Stimulated activated CD8-positive, alpha-beta memory T cell treated with anti-CD3 and anti-CD28 coated beads, Interleukin-4, amount 100 ng/mL, for 48 hours (primary cell): ENCODE measurements around the gene CBLN1.

Experiments used
- DNase-seq: peaks from one replicate; pipeline ENCODE4 v3.0.0-alpha.2; 2020

Gene CBLN1

DNA sequence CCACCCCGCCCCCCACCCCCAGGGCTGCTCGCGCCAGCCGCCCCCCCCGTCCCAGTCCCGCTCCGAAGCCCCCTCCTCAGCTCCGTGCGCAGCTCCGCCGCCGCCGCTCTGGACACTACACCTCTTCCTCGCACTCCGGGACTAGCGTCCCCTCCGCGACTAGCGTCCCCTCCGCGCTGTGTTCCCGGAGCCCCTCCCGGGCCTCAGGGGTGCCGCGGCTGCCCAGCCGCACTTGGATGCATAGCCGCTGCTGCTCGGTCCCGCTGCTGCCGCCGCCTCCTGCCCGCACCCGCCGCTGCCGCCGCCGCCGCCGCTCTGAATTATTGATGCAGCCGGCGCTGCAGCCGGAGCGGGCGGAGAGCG is at the start of gene CBLN1:
Gene CBLN1, minus strand, starts transcription at position 359 of the 363 bp plus-strand sequence. CDS start 373 bp downstream, outside the sequence.
- no peak for DNase-seq

DNA sequence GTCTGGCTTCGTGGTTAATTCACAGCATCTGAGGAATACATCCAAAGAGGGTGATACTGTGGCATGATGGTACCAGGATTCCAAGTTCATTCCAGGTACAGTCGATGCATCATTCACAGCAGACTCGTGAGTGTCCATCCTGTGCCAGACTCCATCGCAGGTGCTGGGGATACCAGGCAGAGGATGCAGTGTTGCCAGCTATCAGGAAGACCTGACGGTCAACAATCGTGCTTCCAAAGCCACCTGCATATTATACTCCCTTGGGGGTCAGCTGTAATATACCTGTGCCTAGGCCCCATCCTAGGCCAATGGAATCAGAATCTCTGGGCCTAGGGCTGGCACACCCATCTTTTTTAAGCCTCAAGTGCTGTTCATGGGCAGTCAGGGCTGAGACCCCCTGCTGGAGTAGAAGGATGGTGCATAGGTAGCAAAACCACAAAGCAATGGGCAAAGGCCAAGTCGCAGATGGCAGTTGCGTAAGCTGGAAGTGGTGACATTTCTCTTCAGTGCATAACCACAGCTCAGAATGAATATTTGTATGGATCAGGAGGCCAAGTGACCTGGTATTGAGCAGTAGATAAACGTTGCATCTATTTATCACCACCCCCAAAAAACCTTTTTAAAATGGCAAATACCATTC is 49.0 kb upstream of the CBLN1 start:
- no peak for DNase-seq

DNA sequence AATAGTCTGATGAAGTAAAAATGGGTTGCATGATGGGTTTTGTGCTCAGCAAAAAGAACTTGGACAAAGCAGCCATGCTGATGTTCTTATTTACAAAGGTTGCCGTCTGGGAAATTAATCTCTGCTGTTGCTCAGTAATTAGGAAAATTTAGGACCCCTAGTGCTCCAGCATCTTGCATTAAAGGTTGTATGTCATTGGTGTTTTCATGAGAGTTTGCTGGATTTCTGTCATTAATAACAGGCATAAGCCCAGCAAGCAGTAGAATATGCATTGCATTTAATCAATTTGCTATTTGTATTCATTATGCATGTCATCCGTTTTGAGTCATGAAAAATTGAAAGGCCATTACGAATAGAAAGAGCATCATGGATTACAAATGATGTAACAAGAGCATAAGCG is 46.7 kb upstream of the CBLN1 start:
- DNase-seq = no peak

DNA sequence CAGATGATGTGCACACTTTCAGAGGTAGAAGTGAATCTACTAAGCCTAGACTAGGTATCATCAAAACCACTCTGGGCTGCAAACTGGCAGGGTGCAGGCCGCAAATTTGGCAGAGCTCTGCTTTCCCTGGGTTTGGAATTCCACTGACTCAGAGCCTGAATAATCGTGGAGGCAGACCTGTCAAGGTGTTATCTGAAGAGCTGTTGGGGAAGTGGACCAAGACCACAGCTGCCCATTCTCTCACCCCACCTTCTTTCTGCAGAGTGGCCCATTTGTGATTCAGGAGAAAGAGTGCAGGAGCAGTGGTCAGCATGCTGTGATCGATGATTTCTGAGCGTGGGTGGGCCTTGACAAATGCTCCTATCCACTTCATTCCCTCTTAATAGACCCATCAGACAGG is 45.8 kb upstream of the CBLN1 start:
- no peak for DNase-seq

DNA sequence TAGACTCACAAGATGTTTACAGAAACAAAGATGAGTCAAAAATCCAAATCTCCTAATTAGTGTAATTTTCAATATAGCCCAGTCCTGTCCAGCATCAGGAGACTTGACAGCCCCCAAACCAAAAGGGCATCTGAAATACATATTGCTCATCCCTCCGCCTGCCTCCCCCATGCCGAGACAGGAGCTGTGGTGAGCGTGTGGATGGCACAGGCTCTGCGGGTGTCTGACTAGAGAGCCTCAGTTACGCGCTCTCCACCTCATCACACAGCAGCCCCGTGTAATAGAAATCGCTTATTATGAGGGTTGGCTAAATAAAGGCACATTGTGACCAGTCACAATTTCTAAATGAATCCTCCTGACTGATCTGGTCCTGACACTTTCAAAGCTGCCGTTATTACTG is 43.1 kb upstream of the CBLN1 start:
- no peak for DNase-seq

DNA sequence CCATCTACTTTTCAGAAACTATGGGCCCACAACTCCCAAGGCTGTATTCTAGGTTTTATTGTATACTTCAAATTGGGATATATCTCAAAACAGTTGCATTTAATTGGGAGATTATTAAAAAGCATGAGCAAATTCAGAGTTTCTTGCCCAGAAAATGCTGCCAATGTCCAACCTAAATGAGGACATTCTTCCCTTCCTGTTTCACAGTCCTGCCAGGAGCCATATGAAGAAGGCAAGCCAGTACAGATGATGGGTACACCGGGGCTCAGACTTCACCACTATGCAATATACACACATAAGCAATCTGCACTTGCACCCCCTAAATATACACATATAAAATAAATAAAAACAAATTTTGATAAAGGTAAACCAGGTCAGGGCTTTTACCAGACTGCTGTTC is 34.0 kb upstream of the CBLN1 start:
- no peak for DNase-seq

DNA sequence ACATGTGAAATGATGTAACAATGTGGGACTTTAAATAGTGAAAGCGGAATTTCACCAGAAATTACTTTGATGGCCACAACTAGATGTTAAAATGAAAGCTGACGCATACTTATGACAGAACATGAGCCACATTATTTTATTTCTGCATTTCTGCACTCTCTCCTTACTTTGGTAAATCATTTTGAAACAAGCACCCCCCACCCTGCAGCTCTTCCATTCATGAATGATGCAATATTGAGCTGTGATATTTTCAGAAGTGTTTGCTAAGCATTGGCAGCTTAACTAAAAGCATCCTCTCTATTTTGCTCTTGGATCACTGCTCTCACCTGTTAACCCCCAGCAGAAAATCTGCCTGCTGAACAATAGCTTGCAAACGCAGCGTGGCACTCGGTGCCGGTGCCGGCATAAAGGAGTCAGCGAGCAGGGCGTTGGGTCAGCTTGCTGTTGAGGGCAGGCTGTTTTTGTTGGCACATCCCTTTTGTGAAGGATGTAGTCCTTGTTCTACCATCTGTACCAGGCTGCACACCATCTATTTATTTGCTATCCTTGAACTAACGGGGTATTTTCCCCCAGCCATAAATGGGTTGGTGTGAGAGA is 30.8 kb upstream of the CBLN1 start:
- DNase-seq = no peak

DNA sequence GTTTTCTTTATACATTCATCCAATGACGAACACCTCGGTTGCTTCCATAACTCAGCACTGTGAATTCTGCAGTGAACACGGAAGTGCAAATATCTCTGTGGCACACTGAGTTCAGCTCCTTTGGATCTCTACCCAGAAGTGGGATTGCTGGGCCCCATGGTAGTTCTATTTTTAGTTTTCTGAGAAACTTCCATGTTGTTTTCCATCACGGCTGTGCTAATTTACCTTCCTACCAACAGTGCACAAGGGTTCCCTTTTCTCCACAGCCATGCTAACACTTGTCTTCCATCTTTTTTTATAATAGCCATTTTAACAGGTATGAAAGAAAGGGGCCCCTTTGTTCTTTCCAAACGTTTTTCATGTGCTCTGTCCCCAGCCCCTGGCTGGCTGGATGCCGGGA is 30.2 kb upstream of the CBLN1 start:
- DNase-seq = no peak

DNA sequence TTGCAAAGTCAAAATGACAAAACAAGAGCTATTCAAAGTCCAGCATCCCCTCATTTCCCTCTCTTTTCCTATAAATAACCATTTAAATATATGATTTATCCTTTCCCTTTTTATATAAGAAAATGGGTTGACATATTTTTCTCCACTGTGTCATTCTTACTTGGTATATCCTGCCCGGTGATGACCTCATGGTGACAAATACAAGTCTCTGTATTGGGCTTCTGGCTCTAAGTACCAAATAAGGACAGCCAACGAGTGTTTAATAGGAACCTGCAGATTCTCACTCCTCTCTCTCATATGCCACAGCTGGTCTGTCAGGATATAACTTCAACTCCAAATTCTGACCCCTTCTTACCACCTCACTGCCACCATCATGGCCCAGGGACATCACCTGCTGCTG is 25.5 kb upstream of the CBLN1 start:
- DNase-seq = no peak

DNA sequence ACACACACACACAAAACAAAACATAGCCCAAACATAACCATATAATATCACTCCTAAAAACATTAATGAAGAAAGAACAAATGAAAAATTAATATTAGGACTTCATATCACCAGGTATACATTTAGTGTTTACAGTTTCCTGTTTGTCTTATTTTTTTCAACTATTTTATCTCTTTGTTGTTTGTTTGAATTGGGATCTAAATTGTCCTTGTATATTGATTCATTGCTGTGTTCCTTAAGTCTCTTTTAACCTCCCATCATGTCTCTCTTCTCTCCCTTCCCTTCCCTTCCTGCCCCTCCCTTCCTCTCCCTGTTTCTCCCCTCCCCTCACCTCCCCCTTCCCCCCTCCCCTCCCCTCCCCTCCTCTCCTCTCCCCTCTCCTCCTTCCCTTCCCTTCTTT is 23.8 kb upstream of the CBLN1 start:
- DNase-seq = no peak

DNA sequence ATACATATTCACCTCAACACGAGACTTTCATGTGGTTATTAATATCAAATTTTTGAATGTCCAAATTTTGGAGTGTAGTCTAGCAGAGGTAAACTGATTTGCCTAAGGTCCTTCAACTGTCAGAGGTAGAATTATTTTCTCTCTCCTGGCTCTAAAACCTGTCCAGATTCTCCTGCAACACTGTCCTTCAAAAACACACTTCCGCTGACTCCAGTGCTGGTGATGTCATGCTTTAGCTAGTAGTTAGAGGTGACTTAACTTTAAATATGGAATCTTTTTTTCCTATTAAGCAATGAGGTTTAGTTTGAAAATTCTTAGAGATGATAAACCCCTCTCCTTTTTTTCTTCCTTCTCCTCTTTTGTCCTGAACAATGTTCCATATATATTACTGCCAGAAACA is 10.8 kb upstream of the CBLN1 start:
- DNase-seq = no peak

DNA sequence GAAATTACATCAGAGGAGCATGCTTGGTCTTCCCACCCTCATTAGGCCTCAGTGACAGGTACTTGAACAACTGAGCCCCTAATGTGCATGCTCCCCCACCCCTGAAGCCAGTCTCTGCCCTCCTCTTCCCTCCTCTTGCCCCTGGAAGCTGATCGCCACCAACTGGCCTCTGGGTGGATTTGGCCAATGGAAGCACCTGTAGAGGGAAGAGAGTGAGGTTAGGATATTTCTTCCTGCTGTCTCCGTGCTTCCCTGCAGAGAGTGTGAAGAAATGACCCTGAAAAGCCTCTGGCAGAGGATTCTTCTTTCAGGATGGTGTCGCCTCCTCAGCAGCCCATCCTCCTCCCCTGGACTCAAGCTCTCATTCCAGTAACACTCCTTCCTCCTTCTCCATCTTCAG is 5.9 kb upstream of the CBLN1 start:
- DNase-seq = no peak

DNA sequence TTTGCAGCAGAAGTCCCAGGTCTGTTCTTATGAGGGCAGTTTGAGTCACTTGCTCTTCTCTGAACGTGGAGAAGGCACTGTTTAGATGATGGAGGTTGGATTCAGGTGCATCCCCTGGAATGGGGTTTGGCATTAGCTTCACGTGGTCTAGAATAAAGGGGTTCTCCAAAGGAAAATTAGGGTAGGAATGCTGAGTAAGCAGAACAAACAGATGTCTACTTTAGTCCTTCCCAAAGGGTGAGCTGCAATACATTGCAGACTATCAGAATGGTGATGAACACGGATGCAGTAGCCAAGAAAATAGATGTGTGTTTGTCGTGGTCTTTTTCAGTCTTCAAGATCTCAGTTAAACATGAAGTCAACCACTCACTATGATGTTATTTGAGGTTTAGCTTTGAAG is 3.3 kb upstream of the CBLN1 start:
- DNase-seq = no peak

DNA sequence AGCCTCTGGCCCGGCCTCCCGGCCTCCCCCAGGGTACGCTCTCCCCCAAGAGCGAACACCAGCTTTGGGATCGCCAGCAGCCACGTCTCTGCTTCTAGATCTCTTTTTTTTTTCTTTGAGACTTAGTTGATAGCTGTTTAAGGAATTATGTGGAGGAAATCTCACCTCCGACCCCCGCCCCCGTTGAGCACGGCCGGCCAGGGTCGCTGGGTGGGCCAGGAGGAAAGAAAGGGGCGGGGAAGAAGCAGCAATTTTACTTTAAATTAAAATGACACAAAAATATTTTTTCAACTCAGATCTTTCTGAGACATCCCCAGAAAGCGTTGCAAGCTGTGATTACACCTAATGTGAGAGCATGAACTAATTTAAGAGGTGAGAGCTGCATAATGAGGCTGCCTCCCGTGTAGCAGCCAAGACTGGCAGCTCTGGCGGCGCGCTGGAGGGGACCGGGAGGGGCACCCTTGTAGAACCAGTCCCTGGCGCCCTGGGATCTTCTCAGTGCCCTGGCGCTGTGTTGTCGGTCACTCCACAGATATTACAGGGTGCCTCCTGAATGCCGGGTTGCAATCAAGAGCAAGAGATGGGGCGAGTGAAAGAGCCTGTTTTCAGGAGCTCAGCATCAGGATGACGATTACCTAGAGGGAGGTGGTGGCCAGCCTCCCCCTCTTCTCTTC is 1.9 kb upstream of the CBLN1 start:
- no peak for DNase-seq

DNA sequence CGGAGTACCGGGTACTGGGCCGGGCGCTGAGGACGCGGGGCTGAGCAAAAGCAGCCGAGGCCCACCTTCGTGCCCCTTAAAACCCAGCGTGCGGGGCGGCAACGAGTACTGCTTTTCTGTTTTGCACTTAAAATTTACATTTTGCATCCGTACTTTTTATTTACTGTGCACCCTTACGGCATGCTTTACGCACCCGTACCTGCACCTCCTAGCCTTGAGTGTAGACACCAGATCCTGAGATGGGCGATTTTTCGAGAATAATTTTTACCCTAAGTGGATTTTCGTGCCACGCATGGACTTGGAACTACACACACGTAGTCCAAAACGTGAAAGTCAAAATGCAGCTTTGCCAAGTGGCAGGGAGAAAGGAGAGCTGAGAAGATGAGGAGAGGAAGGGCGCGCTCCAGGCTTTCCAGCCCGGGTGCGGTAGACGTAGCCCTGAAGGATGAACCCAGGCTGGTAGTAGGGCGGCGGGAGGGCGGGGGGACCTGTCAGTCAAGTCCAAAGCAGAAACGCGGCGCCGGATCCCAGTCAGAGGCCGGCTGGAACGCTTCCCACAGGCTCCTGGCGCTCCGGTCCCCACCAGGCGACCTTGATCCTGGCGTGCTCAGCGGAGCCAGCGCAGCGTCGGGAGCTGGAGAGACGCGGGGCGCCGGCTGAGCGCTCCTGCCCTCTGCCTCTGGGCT is 1.2 kb upstream of the CBLN1 start:
- DNase-seq = no peak

DNA sequence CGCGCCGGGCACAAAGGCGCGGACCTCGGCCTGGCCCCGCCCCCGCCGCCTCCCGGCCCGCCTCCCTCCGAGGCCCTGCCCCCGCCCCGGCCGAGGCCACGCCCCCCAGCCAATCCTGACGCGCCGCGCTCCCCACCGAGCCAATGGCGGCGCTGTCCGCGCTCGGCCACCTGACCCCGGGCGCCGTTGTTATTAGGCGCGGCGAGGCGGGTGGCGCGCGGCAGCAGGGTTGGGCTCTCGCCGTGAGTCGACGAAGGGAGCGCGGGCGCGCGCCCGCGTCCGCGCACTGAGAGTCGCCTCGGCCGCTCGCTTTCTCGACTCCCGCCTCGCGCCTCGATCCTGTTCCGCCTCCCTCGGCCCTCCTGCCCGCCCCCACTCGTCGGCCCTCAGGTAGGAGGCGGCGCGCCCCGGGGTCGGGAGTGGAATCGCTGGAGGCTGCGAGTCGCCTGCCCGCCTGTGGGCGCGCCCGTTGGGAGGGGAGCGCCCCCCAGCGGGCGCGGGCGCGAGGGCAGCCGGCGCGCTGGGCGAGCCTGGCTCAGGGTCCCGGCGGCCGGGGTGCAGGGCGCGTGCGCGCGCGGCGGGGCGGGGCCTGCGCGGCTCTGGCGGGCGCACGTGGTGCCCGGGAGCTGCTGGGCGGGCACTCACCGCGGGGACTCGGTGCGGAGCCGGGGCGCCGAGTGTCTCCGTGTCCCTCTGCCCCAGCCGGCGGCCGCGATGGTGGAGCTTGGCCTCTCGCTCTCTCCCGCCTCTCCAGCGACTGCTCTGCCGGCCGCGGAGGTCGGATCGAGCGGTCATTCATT is 405 bp upstream of the CBLN1 start:
- peak; percentile 84 for DNase-seq

DNA sequence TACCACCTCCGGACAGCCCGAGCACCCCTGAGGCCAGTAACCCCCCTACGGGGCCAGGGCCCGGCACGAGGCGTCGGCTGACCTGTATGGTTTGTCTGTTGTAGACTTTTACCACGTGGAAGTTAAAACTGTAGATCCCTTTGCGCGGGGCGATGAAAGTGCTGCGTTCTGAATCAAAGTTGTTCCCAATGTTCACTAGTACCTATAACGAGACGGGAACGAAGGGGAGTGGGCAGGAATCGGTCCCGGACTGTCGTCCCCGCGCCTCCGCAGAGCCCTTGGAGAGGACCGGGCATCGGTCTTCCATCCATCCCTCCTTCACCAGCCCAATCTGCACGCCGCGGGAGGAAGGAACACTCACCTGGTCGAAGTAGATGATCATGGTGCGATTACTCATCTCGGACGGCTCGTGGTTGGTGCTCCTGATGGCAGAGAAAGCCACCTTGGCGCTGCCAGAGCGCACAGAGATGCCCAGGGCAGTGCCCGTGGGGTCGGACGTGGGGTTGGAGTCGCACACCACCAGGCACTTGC is 732 bp downstream of the CBLN1 start:
- no peak for DNase-seq

DNA sequence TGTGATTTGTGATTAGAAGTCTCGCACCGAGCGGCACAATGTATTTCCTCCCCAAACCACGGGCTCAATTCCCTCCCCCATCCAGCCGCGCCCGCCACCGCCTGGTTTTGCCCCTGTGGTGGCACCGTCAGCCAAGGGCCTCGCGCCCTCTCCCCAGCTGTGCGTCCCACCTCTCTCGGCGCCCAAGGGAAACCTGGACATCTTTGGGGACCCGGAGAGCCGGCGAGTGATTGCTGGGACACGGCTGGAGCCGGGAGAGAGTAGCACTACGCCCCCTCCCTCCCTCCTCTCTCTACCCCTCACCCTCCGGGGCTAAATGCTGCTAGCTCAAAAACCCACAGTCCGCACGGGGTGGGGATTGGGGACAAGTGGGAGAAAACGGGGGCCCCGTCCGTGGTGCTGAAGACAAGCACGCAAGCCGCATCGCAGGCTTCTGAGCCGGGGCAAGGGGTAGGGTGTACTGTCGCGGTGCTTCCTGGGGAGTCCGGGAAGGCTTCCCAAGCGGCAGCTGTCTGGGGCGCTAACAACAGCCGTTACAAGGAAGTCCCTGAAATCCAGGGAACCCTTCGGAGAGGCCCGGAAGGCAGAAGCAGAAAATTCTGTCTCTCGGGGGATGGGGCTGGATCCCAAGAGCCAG is 1.4 kb downstream of the CBLN1 start:
- no peak for DNase-seq

DNA sequence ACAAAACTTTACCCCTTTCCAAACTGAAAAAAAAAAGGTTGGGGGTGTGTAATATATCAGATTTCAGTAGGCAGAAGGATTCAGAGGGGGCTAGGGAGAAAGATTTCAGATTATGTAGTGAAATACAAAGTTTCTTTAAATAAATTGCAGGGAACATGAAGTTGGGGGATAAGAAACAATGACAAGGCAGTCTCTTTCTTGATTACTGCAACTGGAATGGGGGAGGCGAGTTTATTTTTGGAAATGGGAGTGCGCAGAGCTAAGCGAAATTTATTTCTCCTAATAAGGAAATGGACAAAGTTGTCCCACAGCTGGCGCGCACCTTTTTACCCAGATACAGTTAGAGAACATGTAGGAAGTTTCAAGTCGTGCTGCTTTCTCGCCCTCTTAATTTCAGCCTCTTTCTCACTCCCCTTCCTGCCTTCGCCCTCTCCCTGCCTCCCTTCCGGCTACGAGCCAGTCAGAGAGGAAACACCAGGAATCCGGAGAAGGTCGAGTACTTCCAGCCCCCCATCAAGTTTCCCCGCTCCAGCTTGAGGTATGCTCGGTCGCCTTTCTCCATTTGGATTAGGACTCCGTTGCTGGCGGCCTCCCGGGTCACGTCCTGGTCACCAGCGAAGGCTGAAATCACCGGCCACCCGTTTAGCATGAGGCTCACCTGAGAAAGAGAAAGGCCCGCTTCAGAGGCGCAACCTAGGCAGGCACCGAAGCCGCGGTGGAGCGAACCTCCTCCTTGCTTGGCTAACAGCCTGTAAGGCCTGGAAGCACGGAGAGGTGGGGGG is 2.5 kb downstream of the CBLN1 start:
- no peak for DNase-seq

DNA sequence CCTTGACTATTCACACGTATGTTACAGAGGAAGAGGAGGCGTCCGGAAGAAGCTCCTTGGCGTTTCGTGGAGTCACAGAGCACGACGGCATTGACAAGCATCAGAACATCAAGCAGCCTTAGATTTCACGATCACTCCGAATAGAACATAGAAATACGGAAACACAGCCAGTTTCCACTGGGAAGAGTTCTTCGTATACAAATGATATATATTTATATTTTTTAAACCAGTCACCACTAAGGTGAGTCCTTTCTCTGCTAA is 3.1 kb downstream of the CBLN1 start:
- no peak for DNase-seq

DNA sequence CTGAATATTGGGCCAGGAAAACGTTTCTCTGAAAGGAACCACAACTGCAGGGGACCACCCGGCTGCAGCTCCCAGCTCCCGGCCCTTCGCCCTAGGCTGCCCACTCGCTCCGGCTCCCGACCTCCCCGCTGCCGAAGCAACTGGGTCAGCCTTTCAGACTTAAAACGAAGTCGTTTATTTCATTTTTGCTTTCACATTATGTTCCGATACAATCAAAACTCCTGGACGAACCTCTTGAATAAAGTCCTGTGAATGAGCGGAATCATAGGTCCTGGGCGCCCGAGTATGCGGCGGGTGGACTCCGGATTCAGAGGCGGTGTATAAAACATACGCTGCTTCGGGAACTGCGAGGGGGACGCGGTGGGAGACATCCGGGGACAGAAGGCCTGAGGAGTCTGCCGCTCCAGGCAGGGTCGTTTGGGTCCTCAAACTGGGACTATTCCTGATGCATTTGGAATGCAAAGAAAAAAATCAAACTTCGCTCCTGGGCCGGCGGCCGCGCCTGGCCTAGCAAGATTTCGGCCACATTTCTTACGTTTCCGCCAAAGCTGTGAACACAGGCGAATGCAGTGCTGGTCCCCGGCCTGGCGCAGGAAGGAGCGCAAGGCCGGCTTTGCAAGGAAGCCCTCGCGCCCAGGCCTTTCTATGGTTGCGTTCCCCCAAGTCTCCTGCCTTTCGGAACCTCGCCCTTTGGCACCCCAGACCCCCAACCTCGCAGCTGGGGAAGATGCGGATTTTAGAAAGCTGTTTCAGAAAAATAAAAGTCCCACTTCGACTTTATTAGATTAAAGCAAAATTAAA is 3.7 kb downstream of the CBLN1 start:
- no peak for DNase-seq
